HL-60 (cell line): ENCODE measurements around the gene LNPK.

Source experiments
- CTCF ChIP-seq: IDR thresholded peaks from one replicate; pipeline ENCODE4 v1.5.1; 2011; ENCODE audit warnings: low read length, control low read depth, inconsistent platforms; ENCODE audit not compliant: insufficient read depth
- REST ChIP-seq: IDR thresholded peaks from 2 replicates; pipeline ENCODE4 v1.6.1; 2012; ENCODE audit warnings: low read depth; ENCODE audit not compliant: insufficient replicate concordance

DNA sequence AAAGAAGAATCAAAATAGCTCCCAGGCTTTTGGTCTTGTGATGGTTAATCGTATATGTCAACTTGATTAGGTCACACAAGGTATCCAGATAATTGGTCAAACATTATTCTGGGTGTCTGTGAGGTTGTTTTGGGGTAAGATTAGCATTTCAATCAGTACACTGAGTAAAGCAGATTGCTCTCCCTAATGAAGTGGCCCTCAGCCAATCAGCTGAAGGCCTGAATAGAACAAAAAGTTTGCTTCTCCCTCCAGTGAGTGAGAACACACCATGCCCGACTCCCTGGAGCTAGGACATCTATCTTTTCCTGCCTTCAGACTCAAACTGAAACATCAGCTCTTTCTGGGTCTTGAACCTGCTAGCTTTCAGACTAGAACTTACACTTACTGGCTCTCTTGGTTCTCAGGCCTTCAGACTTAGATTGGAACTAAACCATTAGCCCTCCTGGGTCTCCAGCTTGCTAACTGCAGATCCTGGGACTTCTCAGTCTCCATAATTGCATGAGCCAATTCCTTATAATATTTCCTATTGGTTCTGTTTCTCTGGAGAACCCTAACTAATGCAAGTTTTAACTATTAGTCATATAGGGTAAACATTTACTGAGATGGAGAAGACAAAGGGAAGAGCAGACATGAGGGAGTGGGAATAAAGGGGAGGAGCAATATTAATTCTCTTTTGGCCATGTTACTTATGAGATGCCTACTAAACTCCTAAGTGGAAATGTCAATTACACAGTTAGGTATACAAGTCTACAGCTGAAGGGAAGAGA is 25.5 kb downstream of the LNPK start:
- TF ChIP-seq CTCF (no peak), REST (no peak)
